ENCODE measurements around the gene METTL13.

The METTL13 gene

DNA sequence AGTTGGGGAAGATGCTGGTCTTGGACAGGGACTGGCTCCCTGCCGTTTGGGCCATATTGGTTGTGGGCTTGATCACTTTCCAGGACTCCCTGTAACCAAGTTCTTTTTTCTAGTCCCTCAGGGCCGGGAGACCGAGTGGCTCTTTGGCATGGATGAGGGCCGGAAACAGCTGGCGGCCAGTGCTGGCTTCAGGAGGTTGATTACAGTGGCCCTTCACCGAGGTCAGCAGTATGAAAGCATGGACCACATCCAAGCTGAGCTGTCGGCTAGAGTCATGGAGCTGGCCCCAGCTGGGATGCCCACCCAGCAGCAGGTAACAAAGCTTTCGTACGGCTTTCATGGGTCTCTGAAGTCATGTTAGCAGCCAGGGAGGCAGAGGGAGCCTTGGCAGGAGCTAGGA is 4.3 kb downstream of the METTL13 start:
- DNase-seq (ENCODE audit: low spot score): no peak
- TF ChIP-seq, protein P1, sequence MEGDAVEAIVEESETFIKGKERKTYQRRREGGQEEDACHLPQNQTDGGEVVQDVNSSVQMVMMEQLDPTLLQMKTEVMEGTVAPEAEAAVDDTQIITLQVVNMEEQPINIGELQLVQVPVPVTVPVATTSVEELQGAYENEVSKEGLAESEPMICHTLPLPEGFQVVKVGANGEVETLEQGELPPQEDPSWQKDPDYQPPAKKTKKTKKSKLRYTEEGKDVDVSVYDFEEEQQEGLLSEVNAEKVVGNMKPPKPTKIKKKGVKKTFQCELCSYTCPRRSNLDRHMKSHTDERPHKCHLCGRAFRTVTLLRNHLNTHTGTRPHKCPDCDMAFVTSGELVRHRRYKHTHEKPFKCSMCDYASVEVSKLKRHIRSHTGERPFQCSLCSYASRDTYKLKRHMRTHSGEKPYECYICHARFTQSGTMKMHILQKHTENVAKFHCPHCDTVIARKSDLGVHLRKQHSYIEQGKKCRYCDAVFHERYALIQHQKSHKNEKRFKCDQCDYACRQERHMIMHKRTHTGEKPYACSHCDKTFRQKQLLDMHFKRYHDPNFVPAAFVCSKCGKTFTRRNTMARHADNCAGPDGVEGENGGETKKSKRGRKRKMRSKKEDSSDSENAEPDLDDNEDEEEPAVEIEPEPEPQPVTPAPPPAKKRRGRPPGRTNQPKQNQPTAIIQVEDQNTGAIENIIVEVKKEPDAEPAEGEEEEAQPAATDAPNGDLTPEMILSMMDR (IDR thresholded peaks at IDR 0.05): no peak
- Histone ChIP-seq H3K4me3 (no peak overlapping the region), H3K27ac (no peak overlapping the region)

DNA sequence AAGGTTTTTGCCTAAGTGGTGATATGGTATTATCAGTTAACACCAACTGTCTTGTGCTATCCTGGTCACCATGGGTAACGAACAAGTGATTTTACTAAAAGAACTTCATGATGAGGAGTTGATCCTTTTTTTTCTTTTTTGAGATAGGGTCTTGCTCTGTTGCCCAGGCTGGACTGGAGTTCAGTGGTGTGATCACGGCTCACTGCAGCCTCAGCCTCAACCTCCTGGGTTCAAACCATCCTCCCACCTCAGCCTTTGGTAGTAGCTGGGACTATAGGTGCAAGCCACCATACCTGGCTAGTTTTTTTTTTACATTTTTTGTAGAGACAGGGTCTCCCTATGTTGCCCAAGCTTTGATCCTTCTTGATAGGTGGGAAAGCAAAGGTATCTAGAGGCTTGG is 5.1 kb downstream of the METTL13 start:
- no peak for DNase-seq (ENCODE audit: low spot score)
- Histone ChIP-seq H3K4me3 (no peak overlapping the region), H3K27ac (no peak overlapping the region)
- TF ChIP-seq, protein P1 (IDR thresholded peaks at IDR 0.05): no peak

GRCh38 chr1:171787686-171788480 is 6.4 kb downstream of the METTL13 start:
- no peak for DNase-seq (ENCODE audit: low spot score)
- no peak overlapping the region for H3K27ac ChIP-seq
- TF ChIP-seq, protein P1 (IDR thresholded peaks at IDR 0.05): no peak
- H3K4me3 ChIP-seq: no peak overlapping the region

GRCh38 chr1:171788696-171789095 is 7.2 kb downstream of the METTL13 start:
- no peak overlapping the region for H3K4me3 ChIP-seq
- TF ChIP-seq, protein P1 (IDR thresholded peaks at IDR 0.05): no peak
- DNase-seq (ENCODE audit: low spot score): no peak
- H3K27ac ChIP-seq: no peak overlapping the region

DNA sequence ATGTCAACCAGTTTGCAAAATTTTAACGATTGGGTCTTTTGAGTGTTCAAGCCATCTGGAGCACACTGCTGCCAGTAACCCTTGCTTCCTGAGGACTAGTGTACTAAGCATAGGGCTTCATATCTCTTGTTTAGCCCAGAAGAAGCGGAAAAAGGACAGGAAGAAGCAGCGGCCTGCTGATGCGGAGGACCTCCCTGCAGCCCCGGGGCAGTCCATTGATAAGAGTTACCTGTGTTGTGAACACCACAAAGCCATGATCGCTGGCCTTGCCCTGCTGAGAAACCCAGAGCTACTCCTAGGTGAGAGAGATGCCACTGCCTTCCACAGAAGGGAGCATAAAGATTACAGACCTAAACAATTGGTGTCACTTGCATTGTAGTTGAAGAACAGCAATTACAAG is 8.9 kb downstream of the METTL13 start:
- DNase-seq (ENCODE audit: low spot score): no peak
- no peak overlapping the region for H3K27ac ChIP-seq
- H3K4me3 ChIP-seq: no peak overlapping the region
- TF ChIP-seq, protein P1 (IDR thresholded peaks at IDR 0.05): no peak

GRCh38 chr1:171792656-171793369 is 11.4 kb downstream of the METTL13 start:
- TF ChIP-seq, protein P1 (IDR thresholded peaks at IDR 0.05): no peak
- H3K4me3 ChIP-seq: no peak overlapping the region
- no peak for DNase-seq (ENCODE audit: low spot score)
- H3K27ac ChIP-seq: no peak overlapping the region

GRCh38 chr1:171793636-171794035 is 12.2 kb downstream of the METTL13 start:
- TF ChIP-seq, protein P1 (IDR thresholded peaks at IDR 0.05): no peak
- DNase-seq (ENCODE audit: low spot score): no peak
- Histone ChIP-seq H3K4me3 (no peak overlapping the region), H3K27ac (no peak overlapping the region)
